ENCODE data around the gene GRK5. TPM values are rescaled to one million over a fixed set of nuclear protein-coding genes. Genes with fewer than 3 reads are reported as not detected.

The GRK5 gene
- polyA plus RNA-seq, 1 experiment, result 20.8 TPM

- ChIA-PET POLR2A (no interaction called here), CTCF (no interaction called here)
- no peak for DNase-seq (ENCODE audit: low read depth)
These were observed 150.2 kb downstream of the GRK5 start for GRCh38 chr10:119357412-119358151.

DNA sequence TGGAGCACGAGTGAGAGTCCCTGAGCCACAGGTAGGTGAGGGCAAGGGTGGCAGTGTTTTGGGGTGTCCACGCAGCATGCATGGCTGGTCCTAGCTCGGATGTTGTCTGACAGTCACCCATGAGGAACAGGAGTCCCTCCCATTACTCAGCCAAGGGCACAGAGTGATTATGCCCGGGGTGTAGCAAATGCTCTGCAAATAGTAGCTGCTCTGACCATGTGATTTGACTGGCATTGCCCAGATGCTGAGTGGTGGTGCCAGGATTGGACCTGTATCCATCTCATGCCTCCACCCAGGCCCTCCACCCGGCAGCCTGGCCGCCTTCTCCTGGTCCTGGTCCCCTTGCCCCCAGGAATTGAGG, 150.8 kb downstream of the GRK5 start:
- Histone ChIP-seq H3K27me3 (ENCODE audit: control insufficient read depth, insufficient read depth, low read length) (no peaks in the 10 kb centered on the region), H3K4me3 (ENCODE audit: low read depth, low read length) (no peak overlapping the region), H3K36me3 (ENCODE audit: control insufficient read depth, insufficient read depth, low read length) (peaks cover 3% of the 10 kb centered on the region)
- no peak for DNase-seq (ENCODE audit: low read depth)
- TF ChIP-seq, protein P1, sequence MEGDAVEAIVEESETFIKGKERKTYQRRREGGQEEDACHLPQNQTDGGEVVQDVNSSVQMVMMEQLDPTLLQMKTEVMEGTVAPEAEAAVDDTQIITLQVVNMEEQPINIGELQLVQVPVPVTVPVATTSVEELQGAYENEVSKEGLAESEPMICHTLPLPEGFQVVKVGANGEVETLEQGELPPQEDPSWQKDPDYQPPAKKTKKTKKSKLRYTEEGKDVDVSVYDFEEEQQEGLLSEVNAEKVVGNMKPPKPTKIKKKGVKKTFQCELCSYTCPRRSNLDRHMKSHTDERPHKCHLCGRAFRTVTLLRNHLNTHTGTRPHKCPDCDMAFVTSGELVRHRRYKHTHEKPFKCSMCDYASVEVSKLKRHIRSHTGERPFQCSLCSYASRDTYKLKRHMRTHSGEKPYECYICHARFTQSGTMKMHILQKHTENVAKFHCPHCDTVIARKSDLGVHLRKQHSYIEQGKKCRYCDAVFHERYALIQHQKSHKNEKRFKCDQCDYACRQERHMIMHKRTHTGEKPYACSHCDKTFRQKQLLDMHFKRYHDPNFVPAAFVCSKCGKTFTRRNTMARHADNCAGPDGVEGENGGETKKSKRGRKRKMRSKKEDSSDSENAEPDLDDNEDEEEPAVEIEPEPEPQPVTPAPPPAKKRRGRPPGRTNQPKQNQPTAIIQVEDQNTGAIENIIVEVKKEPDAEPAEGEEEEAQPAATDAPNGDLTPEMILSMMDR (IDR thresholded peaks at IDR 0.05; ENCODE audit: insufficient read depth, low read depth, low read length), result no peak
- ChIA-PET CTCF (no interaction called here), POLR2A (no interaction called here)

More at GRCh38 chr10:119357412-119358151, 150.2 kb downstream of the GRK5 start:
- Histone ChIP-seq H3K4me3 (ENCODE audit: low read depth, low read length) (no peak overlapping the region), H3K27me3 (ENCODE audit: control insufficient read depth, insufficient read depth, low read length) (no peaks in the 10 kb centered on the region), H3K36me3 (ENCODE audit: control insufficient read depth, insufficient read depth, low read length) (peaks cover 3% of the 10 kb centered on the region)
- TF ChIP-seq, protein P1 (IDR thresholded peaks at IDR 0.05; ENCODE audit: insufficient read depth, low read depth, low read length), result no peak

DNA sequence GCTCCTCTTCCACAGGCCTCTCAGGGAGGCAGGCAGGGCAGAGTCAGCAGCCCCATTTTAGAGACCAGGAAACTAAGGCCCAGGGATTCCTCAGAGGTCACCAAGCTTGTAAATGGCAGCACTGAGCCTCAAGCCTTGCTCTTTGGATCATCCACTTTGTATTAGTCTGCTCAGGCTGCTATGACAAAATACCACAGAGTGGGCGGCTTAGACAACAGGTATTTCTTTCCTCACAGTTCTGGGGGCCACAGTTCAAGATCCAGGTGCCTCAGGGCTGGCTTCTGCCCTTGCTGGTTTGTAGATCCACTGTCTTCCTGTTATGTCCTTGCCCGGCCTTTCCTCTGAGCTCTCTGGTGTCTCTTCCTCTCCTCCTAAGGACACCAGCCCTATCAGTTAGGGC, 151.2 kb downstream of the GRK5 start:
- Histone ChIP-seq H3K36me3 (ENCODE audit: control insufficient read depth, insufficient read depth, low read length) (peaks cover 3% of the 10 kb centered on the region), H3K4me3 (ENCODE audit: low read depth, low read length) (no peak overlapping the region), H3K27me3 (ENCODE audit: control insufficient read depth, insufficient read depth, low read length) (no peaks in the 10 kb centered on the region)
- ChIA-PET CTCF (no interaction called here), POLR2A (no interaction called here)
- DNase-seq (ENCODE audit: low read depth), result no peak
- TF ChIP-seq, protein P1 (IDR thresholded peaks at IDR 0.05; ENCODE audit: insufficient read depth, low read depth, low read length), result no peak

GRCh38 chr10:119359025-119359424, 151.7 kb downstream of the GRK5 start:
- CTCF ChIA-PET, result no interaction called here
- Histone ChIP-seq H3K4me3 (ENCODE audit: low read depth, low read length) (no peak overlapping the region), H3K36me3 (ENCODE audit: control insufficient read depth, insufficient read depth, low read length) (peaks cover 3% of the 10 kb centered on the region), H3K27me3 (ENCODE audit: control insufficient read depth, insufficient read depth, low read length) (no peaks in the 10 kb centered on the region)
- POLR2A ChIA-PET, result no interaction called here
- TF ChIP-seq, protein P1 (IDR thresholded peaks at IDR 0.05; ENCODE audit: insufficient read depth, low read depth, low read length), result no peak
- no peak for DNase-seq (ENCODE audit: low read depth)

GRCh38 chr10:119360181-119360921, 153.0 kb downstream of the GRK5 start:
- CTCF ChIA-PET, result interaction anchor here (0.7 kb wide), 1 partner anchor 85 kb away, joined by 3 read pairs; no protein-coding TSS in a partner anchor

More at GRCh38 chr10:119360181-119360921, 153.0 kb downstream of the GRK5 start:
- H3K4me3 ChIP-seq (ENCODE audit: low read depth, low read length), result no peak overlapping the region
- TF ChIP-seq, protein P1 (IDR thresholded peaks at IDR 0.05; ENCODE audit: insufficient read depth, low read depth, low read length), result no peak
- no peak for DNase-seq (ENCODE audit: low read depth)
- no peaks in the 10 kb centered on the region for H3K27me3 ChIP-seq (ENCODE audit: control insufficient read depth, insufficient read depth, low read length)
- POLR2A ChIA-PET, result no interaction called here
- H3K36me3 ChIP-seq (ENCODE audit: control insufficient read depth, insufficient read depth, low read length), result peaks cover 3% of the 10 kb centered on the region

Measured in BJ (cell line).